SKM-1 treated with dmso at 0.1 percent for 144 hours (cell line): ENCODE results near the gene KCNK4.

Source experiments
- DNase-seq: peaks from one replicate; lab custom pipeline; 2025; ENCODE audit not compliant: unreplicated experiment; lab: John Stamatoyannopoulos, UW

KCNK4 gene

GRCh38 chr11:64253043-64253442, 38.1 kb upstream of the KCNK4 start:
- no peak for DNase-seq

GRCh38 chr11:64253481-64253880, 37.6 kb upstream of the KCNK4 start:
- DNase-seq: no peak

GRCh38 chr11:64254326-64254725, 36.8 kb upstream of the KCNK4 start:
- no peak for DNase-seq

- no peak for DNase-seq
Measured at GRCh38 chr11:64255135-64256128, 35.7 kb upstream of the KCNK4 start.

GRCh38 chr11:64256300-64256699, 34.8 kb upstream of the KCNK4 start:
- DNase-seq: no peak

- DNase-seq: no peak
Measured at GRCh38 chr11:64258356-64258755, 32.7 kb upstream of the KCNK4 start.

DNA sequence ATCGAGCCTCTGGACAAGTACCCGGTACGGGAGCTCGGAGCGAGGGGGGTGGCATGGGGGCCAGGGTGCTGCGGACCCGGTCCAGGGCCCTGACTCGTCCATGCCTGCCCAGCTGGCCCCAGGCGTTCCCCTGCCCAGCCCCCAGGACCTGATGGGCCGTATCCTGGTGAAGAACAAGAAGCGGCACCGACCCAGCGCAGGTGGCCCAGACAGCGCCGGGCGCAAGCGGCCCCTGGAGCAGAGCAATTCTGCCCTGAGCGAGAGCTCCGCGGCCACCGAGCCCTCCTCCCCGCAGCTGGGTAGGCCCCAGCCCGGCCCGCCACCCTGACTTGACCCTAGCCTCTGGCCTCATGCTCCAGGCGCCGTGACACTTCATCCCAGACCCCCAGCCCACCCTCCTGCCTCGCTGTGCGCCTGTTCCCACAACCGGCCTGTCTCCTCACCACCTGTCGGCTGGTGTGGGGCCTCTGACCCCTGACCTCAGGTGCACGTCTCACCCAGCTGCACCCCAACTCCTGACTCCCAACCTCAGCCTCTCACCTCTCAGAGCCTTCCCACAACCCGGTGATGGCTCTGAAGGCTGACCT, 32.1 kb upstream of the KCNK4 start:
- no peak for DNase-seq

- DNase-seq: no peak
Measured at GRCh38 chr11:64259533-64260067, 31.5 kb upstream of the KCNK4 start.

DNA sequence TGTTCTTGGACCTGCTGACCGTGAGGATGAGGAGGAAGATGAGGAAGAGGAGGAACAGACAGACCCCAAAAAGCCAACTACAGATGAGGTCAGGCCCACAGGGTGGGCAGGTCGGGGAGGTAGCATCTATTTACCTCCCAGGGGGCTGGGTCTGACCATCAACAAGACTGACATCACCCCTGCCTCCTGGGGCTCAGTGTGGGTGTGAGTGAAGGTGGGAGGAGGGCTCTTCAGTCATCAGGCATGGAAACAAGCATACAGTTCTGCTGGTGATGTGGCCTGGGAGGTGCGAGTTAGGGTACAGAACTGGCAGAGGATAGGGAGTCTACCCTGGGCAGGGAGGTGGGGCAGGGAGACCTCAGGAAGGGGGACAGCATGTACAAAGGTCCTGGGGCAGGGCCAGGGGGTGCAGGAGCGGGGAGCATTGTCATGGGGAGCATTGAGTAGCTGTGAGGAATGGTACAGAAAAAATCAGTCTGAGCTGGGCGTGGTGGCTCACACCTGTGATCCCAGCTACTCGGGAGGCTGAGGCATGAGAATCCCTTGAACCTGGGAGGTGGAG, 30.9 kb upstream of the KCNK4 start:
- DNase-seq: no peak

- DNase-seq: no peak
Measured at GRCh38 chr11:64261556-64262080, 29.5 kb upstream of the KCNK4 start.

GRCh38 chr11:64262271-64263002, 28.7 kb upstream of the KCNK4 start:
- DNase-seq: no peak

GRCh38 chr11:64263021-64263946, 27.8 kb upstream of the KCNK4 start:
- no peak for DNase-seq

DNA sequence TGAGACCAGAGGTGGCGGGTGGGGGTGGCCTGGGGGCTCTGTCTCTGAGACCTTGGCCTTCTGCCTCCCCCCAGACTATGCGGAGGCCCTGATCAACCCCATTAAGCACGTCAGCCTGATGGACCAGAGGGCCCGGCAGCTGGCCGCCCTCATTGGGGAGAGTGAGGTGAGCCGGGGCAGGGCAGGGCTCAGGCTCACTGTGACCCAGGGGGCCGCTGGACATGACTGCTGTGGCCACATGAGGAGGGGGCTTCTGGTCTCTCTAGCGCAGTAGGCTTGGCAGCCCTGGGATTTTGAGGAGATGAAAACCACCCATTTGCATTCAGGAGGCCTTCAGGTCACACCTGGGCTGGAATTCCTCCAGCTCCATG, 27.2 kb upstream of the KCNK4 start:
- no peak for DNase-seq

DNA sequence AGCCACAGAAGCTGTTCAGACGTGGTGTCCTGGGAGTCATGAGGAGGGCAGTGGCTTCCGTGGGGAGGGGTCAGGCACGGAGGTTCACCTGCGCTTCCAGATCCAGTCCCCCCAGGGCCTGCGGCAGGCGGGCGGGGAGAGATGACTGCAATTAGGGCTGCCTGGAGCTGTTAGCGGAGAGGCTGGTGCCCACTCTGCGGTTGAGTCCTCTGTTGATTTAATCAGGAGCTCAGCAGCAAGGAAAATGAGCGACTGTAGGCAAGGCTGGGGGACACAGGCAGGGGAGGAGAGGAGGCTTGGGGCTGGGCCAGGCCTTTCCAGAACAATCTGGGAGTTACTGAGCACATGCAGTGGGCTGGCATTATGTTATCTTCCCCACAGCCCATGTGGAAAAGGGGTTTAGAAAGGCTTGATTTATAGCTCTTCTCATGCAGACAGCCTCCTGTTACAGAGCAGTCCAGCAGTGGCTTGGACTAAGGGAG, 26.7 kb upstream of the KCNK4 start:
- no peak for DNase-seq

DNA sequence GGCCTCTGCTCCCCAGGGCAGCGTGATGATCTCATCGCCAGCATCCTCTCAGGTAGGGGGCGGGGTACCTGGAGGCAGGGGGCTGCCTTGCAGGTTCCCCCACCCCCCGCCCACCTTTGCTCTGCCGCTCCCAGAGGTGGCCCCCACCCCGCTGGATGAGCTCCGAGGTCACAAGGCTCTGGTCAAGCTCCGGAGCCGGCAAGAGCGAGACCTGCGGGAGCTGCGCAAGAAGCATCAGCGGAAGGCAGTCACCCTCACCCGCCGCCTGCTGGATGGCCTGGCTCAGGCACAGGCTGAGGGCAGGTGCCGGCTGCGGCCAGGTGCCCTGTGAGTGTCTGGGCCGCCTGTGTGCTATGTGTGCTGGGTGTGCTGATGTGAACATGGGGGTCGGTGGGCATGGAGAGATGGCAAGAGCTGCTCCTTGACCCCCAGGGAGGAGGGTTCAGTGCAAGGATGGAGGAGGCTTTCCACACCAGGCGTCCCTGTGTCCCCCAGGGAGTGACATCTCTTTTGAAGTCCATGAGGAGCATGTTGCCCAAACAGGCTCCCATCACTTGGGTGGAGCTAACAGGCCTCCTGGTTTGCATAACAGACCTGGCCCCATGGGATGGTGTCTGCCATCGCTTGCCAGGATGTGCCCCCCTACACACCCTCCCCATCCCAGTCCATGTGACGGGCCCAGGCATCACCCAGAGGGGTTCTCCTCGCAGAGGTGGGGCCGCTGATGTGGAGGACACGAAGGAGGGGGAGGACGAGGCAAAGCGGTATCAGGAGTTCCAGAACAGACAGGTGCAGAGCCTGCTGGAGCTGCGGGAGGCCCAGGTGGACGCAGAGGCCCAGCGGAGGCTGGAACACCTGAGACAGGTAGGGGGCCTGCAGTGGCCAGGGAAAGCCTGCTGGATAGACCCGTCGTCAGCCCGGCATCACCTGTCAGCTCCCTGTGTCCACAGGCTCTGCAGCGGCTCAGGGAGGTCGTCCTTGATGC, 25.6 kb upstream of the KCNK4 start:
- DNase-seq: no peak

DNA sequence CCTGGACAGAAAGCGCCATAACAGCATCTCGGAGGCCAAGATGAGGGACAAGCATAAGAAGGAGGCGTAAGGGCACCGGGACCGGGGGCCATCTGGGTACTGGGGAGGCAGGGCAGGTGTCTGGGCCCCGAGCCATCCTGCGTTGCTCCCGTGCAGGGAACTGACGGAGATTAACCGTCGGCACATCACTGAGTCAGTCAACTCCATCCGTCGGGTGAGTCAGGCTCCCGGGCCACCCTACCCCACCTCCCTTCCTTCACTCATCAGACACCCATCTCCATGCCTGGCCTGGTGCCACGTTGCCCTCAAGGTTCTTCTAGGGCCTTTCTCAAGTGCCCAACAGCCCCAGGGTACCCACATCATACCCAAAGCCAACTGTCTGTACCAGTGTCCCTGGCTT, 24.8 kb upstream of the KCNK4 start:
- DNase-seq: no peak

DNA sequence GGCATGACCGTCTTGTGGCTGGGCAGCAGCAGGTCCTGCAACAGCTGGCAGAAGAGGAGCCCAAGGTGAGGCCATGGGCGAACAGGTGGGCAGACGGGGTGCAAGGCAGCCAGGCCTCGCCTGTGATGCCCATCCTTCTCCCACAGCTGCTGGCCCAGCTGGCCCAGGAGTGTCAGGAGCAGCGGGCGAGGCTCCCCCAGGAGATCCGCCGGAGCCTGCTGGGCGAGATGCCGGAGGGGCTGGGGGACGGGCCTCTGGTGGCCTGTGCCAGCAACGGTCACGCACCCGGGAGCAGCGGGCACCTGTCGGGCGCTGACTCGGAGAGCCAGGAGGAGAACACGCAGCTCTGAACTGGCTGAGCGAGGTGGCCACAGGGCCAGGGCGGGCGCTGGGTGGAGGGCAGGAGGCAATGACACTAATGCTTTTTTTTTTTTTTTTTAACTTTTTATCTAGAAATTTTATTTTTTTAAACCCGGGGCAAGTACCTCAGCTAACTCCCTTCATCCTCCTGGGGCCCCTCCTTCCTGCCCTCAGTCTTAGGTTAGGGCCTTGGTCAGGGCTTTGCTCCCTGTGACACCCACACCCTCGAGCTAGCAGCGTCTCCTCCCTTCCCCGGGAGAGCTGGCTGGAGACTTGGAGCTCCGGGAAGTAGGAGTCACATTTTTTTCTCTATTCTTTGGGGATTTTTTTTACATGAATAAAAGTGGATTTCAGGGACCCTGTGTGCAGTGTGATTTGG, 23.7 kb upstream of the KCNK4 start:
- DNase-seq: no peak
